Fibroblast of pulmonary artery (primary cell): Measurements from ENCODE around the gene BCR.

Experiments
- DNase-seq: peaks from one replicate; pipeline ENCODE4 v3.0.0-alpha.2; 2010; ENCODE audit warnings: low read depth
- H3K4me3 ChIP-seq: replicated peaks from 2 replicates; pipeline ENCODE4 v1.5.1; 2011; ENCODE audit warnings: low read depth, mild to moderate bottlenecking, control low read depth, low read length, moderate library complexity
- TF ChIP-seq, protein P1 (sequence below): IDR thresholded peaks from 2 replicates; pipeline ENCODE4 v1.5.1; 2011; ENCODE audit warnings: mild to moderate bottlenecking, control low read depth, low read length, inconsistent platforms; ENCODE audit errors: missing control alignments

BCR gene

GRCh38 chr22:23273445-23274145 is 93.3 kb downstream of the BCR start:
- H3K4me3 ChIP-seq, result no peak overlapping the region
- no peak for DNase-seq
- TF ChIP-seq, protein P1, sequence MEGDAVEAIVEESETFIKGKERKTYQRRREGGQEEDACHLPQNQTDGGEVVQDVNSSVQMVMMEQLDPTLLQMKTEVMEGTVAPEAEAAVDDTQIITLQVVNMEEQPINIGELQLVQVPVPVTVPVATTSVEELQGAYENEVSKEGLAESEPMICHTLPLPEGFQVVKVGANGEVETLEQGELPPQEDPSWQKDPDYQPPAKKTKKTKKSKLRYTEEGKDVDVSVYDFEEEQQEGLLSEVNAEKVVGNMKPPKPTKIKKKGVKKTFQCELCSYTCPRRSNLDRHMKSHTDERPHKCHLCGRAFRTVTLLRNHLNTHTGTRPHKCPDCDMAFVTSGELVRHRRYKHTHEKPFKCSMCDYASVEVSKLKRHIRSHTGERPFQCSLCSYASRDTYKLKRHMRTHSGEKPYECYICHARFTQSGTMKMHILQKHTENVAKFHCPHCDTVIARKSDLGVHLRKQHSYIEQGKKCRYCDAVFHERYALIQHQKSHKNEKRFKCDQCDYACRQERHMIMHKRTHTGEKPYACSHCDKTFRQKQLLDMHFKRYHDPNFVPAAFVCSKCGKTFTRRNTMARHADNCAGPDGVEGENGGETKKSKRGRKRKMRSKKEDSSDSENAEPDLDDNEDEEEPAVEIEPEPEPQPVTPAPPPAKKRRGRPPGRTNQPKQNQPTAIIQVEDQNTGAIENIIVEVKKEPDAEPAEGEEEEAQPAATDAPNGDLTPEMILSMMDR, result no peak

GRCh38 chr22:23274146-23274526 is 93.8 kb downstream of the BCR start:
- no peak for DNase-seq
- H3K4me3 ChIP-seq, result no peak overlapping the region
- TF ChIP-seq, protein P1, result no peak

GRCh38 chr22:23274891-23275694 is 94.8 kb downstream of the BCR start:
- H3K4me3 ChIP-seq, result no peak overlapping the region
- TF ChIP-seq, protein P1, result no peak
- no peak for DNase-seq

- no peak for DNase-seq
- TF ChIP-seq, protein P1, result no peak
- no peak overlapping the region for H3K4me3 ChIP-seq
Measured at GRCh38 chr22:23275751-23276150, 95.4 kb downstream of the BCR start.

DNA sequence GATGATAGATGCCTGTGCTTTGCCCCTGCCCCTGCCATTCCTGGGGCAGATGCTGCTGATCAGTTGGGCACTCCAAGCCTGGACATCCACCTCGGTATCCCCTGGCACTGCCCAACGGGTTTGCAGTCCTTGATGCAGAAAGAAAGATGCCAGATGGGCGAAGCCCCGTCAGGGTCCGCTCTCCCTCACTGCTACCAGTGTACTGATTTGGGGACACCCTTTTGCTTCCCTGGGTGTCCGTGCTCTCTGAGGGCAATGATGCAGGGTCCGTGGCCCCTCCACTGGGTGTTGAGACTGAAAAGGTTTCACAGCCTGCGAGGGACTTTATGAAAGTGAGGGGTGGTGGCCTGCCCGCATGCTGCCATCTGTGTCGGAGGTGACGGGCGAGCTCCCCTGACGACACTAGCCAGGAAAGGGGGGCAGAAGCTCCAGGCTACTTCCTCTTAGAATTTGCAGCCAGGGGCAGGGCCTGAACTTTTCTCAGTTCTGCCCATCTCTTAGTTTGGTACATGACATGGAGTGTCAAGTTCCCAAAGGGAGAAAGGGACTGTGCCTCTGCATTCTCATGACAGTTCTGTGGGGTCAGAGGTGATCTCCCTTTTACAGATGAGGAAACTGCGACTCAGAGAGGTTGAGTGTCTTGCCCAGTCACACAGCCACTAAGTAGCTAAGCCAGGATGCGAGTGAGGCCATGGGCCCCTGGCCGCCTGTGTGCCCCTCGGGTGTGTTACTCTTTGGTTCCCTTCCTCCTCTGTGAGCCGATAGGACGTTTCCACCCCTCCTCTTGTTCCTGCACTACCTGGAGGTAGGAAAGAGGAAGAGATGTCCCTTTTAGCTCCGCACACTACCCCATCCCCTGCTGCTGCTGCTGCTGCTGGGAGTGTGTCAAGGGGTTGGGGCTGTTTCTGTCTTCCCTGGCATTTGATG is 96.6 kb downstream of the BCR start:
- DNase-seq, result no peak
- TF ChIP-seq, protein P1, result no peak
- no peak overlapping the region for H3K4me3 ChIP-seq

DNA sequence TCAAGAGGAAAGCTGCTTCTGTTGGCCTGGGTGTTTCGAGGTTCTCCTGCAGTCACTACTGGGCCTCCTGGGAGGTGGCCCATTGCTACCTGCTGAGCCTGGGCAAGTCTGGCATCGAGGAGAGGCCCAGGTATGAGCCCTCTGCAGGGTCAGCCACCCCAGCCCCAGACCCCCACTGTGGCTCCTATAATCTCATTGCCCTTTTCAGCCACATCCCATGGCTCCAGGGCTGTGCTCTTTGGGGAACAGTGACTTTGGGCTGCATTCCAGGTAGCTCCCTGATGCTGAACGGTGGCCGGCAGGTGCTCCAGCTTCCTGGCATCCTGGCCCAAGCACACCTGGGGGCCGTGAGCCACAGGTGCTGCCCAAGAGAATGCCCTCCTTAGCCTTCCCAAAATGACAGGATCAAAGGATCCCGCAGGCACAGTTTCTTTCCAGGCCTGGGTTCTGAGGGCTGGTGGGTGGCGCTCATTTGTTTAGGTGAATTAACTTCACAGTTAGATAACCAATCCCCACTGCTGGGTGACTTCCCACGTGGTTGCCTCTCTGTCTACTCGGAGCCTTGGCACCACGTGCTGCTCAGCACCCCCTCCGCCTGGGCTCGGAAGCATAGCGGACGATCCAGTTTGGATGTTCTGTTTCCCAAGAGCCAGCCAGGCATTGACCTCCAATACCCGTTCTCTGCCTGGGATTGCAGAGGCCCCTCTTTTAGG is 97.4 kb downstream of the BCR start:
- no peak overlapping the region for H3K4me3 ChIP-seq
- TF ChIP-seq, protein P1, result no peak
- DNase-seq, result no peak
